GM23248 (cell line): ENCODE measurements around the gene ADAM15.

ENCODE experiments used
- EZH2 ChIP-seq: fragments of 200-600 bp; sonication (generic); IDR thresholded peaks from 2 replicates; pipeline ENCODE4 v1.6.1; 2018; ENCODE audit warnings: antibody characterized with exemption, mild to moderate bottlenecking; ENCODE audit not compliant: insufficient read depth, poor library complexity, severe bottlenecking
- EZH2phosphoT487 ChIP-seq: fragments of 200-600 bp; sonication (generic); IDR thresholded peaks from 2 replicates; pipeline ENCODE4 v1.6.1; 2018; ENCODE audit warnings: antibody characterized with exemption, moderate library complexity, mild to moderate bottlenecking, low read depth; ENCODE audit not compliant: insufficient read depth

GRCh38 chr1:155079210-155079486 lies 28.0 kb downstream of the ADAM15 start:
- TF ChIP-seq EZH2phosphoT487, result no peak
- no peak for TF ChIP-seq EZH2
